NCI-H748 treated with DMSO at 0.1 percent for 48 hours (cell line): Measurements from ENCODE around the gene AADAC.
"Not testable (repeated sequence)": the region's sequence is repeated elsewhere in the genome, so short reads cannot be mapped to it uniquely, and the experiment has no call there.

Experiments
- DNase-seq: peaks from one replicate; lab custom pipeline; 2025; lab: John Stamatoyannopoulos, UW

AADAC gene

DNA sequence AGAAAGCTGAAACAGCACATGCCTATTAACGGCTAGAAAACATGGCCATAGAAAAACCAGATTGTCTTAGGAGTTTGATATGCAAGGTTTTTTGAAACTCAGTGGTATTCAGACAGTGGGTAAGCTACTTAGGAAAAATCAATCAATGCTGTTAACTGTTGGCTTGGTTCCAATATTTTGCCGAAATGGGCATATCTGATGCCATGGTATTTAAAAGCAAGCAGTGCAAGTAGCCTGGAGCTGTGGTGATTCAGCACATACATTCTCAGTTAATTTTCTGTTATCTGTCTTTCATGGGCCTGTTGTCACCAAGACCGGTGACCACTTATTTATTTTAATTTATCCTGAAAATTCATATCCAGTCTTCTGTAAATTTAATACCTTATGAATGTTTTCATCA, 42.2 kb downstream of the AADAC start:
- no peak for DNase-seq

- no peak for DNase-seq
Measured at GRCh38 chr3:151856641-151857040, 42.7 kb downstream of the AADAC start.

GRCh38 chr3:151859233-151859673, 45.3 kb downstream of the AADAC start:
- no peak for DNase-seq

DNA sequence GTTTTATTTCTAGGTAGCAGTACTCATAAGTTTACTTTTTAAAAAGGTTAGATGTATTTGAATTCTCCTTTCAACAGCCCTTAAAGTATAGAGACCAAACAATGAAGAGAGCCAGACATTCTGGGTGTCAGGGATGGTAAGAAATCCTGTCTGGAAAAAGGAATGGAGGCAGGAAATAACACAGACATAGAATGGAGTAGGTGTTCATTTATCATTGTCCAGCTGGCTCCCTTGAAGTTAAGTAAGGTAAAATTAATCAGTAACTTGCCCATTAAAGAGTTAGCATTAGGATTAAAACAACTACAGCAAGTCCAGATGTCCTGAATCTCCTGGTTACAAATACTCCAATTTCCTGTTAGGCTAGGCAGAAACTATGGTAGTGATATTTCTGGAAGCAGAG, 46.0 kb downstream of the AADAC start:
- no peak for DNase-seq

- DNase-seq, result no peak
Measured at GRCh38 chr3:151863611-151864010, 49.7 kb downstream of the AADAC start.

DNA sequence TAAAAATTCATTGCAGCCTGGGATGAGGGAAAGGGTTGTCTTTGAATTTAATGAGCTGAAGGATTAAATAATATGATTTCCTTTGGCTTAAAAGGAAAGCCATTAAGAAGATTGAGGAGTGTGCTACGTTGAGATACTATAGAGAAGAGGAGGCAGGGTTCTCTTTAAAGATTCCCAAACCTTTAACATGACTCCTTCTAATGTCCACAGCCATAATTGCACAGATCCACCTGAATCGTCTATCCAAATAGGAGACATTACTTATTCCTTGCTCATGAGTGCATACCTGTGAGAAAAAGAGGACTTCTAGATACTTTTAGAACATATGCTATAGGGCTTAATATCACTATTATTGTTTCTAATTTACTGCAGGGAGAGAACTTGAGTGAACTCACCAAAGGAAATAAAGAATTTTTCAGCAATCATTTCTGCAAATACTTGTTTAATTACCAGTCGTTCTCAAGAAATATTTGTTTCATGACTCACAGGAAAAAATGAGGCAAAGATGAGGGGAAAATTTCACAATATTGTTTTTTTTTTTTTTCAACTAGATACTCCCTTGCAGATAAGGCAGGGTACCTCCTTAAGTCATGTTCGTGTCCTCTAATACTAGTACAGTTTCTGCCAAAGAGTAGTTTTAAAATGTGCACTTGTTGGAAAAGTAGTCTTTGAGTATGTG, 50.6 kb downstream of the AADAC start:
- DNase-seq, result no peak

DNA sequence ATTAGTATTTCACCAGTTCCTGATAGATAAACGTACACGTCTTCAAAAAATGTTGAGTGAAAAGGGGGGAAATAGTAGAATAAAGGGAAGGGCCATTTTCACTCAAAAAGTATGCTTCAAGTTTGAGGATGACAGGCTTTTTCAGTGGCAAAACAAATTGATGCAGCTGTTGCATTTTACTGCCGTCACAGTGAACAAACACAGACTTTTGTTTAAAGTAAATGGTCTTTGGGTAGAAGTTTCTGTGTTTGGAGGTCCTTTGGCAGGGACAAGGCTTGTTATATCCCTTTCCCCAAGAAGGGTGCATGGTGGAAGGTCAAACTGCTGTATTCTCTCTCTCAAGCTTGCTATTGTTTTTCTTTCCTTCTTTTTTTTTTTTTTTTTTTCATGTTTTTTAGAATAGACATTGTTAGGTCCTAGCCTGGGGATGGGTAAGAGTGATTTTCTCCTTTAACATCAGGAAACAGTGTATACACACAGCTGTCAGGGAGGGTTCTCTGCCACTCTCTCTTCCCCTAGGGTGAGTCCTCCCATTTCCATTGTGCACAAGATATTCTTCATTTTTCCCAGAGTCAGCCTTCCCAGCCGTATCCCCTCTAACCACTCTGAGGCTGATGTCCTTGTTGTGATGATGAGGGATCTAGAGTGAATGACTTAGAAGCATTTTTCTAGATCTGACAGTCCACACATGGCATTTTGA, 52.9 kb downstream of the AADAC start:
- DNase-seq, result no peak

DNA sequence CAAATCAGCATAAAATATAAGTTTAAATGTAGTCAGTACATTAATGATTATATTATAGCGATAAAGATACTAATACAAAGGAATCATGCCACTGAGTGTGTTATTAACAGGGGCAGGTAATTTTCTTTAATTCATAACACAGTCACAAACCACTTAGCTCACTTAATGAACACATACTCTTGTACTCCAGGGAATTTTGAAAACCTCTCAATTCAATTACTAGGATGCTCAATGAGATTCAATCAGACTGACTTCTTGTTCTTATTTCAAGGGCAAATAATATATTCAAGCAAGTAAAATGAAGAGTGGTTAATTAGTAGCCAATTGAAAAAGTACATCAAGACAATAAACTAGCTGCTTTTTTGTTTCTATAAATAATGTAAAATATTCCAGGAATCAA, 53.8 kb downstream of the AADAC start:
- DNase-seq, result no peak

- DNase-seq, result no peak
Measured at GRCh38 chr3:151869181-151869580, 55.3 kb downstream of the AADAC start.

- DNase-seq, result no peak
Measured at GRCh38 chr3:151871639-151872468, 57.9 kb downstream of the AADAC start.

- DNase-seq, result no peak
Measured at GRCh38 chr3:151873398-151873797, 59.5 kb downstream of the AADAC start, which contains the start of gene SUCNR1. TSS of gene SUCNR1 (plus strand) at chr3:151873643. CDS start at chr3:151879893, 6,250 bp downstream.

DNA sequence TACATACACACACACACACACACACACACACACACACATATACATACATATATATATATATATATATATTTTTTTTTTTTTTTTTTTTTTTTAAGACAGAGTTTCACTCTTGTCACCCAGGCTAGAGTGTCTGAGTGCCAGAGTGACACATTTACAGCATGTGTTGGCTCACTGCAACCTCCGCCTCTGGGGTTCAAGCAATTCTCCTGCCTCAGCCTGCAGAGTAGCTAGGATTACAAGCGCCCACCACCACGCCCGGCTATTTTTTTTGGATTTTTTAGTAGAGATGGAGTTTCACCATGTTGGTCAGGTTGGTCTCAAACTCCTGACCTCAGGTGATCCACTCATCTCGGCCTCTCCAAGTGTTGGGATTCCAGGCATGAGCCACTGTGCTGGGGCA, 60.2 kb downstream of the AADAC start:
- DNase-seq, result not testable (repeated sequence)

DNA sequence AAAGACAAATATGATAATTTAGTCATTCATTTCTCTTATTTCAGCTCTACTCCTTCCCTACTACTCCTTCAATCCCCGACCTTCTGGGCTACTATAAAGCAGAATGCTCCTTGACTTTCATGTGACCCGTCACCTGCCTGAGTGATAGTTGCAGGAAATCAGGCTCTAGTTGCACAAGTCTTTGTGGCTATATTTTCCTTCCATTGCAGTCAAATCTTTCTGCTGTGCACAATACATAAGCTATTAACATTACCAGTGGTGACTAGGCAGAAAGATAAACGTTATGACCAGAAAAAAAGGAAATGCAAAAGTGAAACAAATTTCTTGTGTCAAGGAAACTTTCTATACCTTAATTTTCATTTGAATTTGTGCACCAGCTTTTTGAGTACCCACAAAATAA, 61.8 kb downstream of the AADAC start:
- no peak for DNase-seq

GRCh38 chr3:151877269-151877668, 63.4 kb downstream of the AADAC start:
- DNase-seq, result no peak
